Astrocyte (in vitro differentiated cells and primary cell): ENCODE data around the gene CDKN2AIP.

Source experiments
- EZH2 ChIP-seq: IDR thresholded peaks from 2 replicates; pipeline ENCODE4 v1.6.1; 2012; ENCODE audit warnings: mild to moderate bottlenecking, low read length, inconsistent platforms; ENCODE audit not compliant: insufficient read depth
- TF ChIP-seq, protein P1 (sequence below): IDR thresholded peaks from 2 replicates; pipeline ENCODE4 v1.5.1; 2011; ENCODE audit warnings: low read depth, mild to moderate bottlenecking, inconsistent platforms, low read length, moderate library complexity; ENCODE audit not compliant: insufficient read depth

DNA sequence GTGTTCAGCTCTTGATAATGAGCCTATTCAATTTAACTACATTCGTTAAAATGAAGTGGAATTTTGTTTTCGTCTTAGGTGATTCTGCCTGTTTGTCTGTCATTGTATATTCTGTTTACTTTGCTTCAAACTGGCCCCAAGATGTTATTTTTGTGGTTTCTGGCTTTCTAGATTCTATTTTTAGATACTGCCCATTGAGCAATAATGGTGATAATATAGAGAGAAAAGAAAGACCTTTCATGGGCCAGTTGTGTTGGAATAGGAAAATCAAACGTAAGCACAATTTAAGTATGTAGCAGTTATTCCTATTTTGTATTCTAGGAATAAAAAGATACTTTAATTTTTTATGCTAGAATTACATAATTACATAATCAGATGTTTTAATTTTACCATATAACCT is 4.0 kb downstream of the CDKN2AIP start:
- TF ChIP-seq, protein P1, sequence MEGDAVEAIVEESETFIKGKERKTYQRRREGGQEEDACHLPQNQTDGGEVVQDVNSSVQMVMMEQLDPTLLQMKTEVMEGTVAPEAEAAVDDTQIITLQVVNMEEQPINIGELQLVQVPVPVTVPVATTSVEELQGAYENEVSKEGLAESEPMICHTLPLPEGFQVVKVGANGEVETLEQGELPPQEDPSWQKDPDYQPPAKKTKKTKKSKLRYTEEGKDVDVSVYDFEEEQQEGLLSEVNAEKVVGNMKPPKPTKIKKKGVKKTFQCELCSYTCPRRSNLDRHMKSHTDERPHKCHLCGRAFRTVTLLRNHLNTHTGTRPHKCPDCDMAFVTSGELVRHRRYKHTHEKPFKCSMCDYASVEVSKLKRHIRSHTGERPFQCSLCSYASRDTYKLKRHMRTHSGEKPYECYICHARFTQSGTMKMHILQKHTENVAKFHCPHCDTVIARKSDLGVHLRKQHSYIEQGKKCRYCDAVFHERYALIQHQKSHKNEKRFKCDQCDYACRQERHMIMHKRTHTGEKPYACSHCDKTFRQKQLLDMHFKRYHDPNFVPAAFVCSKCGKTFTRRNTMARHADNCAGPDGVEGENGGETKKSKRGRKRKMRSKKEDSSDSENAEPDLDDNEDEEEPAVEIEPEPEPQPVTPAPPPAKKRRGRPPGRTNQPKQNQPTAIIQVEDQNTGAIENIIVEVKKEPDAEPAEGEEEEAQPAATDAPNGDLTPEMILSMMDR: no peak
- TF ChIP-seq EZH2: no peak
